CD14-positive monocyte (primary cell): ENCODE results near the gene TAF1B. TPM values are rescaled to one million over a fixed set of nuclear protein-coding genes. Genes with fewer than 3 reads are reported as not detected.

ENCODE experiments used
- DNase-seq, 3 donors: peaks; one replicate each; pipeline ENCODE4 v3.0.0-alpha.2; 2011 to 2022
- H2AFZ ChIP-seq: 2 replicates; pipeline ENCODE4 v1.6.0; 2012; ENCODE audit warnings: mild to moderate bottlenecking, low read depth, low read length, inconsistent platforms; ENCODE audit not compliant: insufficient read depth, poor library complexity, severe bottlenecking
- H3K27ac ChIP-seq, 2 donors: 1 replicate in 1 of 2; 2 replicates in 1 of 2; pipeline ENCODE4 v1.5.1; 2012 to 2013; ENCODE audit warnings: low read length in 2 of 2, control low read depth in 1 of 2, inconsistent platforms in 1 of 2, low read depth in 1 of 2, mild to moderate bottlenecking in 1 of 2
- H3K27me3 ChIP-seq, 2 donors: one replicate each; pipeline versions ENCODE4 v1.6.0 to v1.6.1; 2011 to 2013; ENCODE audit warnings: low read length in 2 of 2; ENCODE audit not compliant: control insufficient read depth in 2 of 2, insufficient read depth in 2 of 2
- H3K36me3 ChIP-seq, 2 donors: replicated peaks in 1 of 2; 1 replicate in 1 of 2; 2 replicates in 1 of 2; pipeline versions ENCODE4 v1.5.1 to v1.6.1; 2012 to 2013; ENCODE audit warnings: low read length in 2 of 2, control low read depth in 1 of 2, inconsistent platforms in 1 of 2, mild to moderate bottlenecking in 1 of 2; ENCODE audit not compliant: insufficient read depth in 2 of 2, control insufficient read depth in 1 of 2
- H3K4me1 ChIP-seq, 2 donors: 1 replicate in 1 of 2; 2 replicates in 1 of 2; pipeline versions ENCODE4 v1.5.1 to v1.6.1; 2012 to 2013; ENCODE audit warnings: low read length in 2 of 2, control low read depth in 1 of 2, inconsistent platforms in 1 of 2, mild to moderate bottlenecking in 1 of 2, moderate library complexity in 1 of 2; ENCODE audit not compliant: insufficient read depth in 2 of 2, control insufficient read depth in 1 of 2
- H3K4me2 ChIP-seq: replicated peaks from 2 replicates; pipeline ENCODE3; 2012; ENCODE audit warnings: low read length, moderate library complexity, mild to moderate bottlenecking; ENCODE audit not compliant: poor library complexity, severe bottlenecking; ENCODE audit errors: extremely low read depth
- H3K4me3 ChIP-seq, 3 experiments: fragments of 200-600 bp in 1 of 3; sonication (generic) in 1 of 3; replicated peaks in 1 of 3; 1 replicate in 2 of 3; 2 replicates in 1 of 3; pipeline ENCODE4 v1.5.1; 2011 to 2013; ENCODE audit warnings: low read length in 3 of 3, mild to moderate bottlenecking in 3 of 3, control low read depth in 2 of 3, low read depth in 2 of 3, inconsistent platforms in 1 of 3, moderate library complexity in 1 of 3
- H3K79me2 ChIP-seq: 2 replicates; pipeline ENCODE4 v1.6.0; 2012; ENCODE audit warnings: mild to moderate bottlenecking, control low read depth, inconsistent platforms, low read length, moderate library complexity; ENCODE audit not compliant: insufficient read depth
- H3K9ac ChIP-seq: 2 replicates; pipeline ENCODE4 v1.6.0; 2017; ENCODE audit warnings: low read length, mild to moderate bottlenecking; ENCODE audit not compliant: insufficient read depth, poor library complexity, severe bottlenecking
- H3K9me3 ChIP-seq, 2 donors: replicated peaks in 1 of 2; 1 replicate in 1 of 2; 2 replicates in 1 of 2; pipeline versions ENCODE4 v1.5.1 to v1.6.1; 2012 to 2013; ENCODE audit warnings: low read length in 2 of 2, control low read depth in 1 of 2; ENCODE audit not compliant: control insufficient read depth in 1 of 2, insufficient read depth in 1 of 2
- H4K20me1 ChIP-seq: 2 replicates; pipeline ENCODE4 v1.6.0; 2012; ENCODE audit warnings: mild to moderate bottlenecking, low read length, control low read depth, moderate library complexity; ENCODE audit not compliant: insufficient read depth
- H3K27ac Mint-ChIP-seq, 7 donors: one replicate each; pipeline ENCODE4 v1.8.0; 2020; ENCODE audit warnings: mild to moderate bottlenecking in 7 of 7, mixed read lengths in 7 of 7, moderate library complexity in 6 of 7, inconsistent platforms in 2 of 7
- H3K27me3 Mint-ChIP-seq, 3 donors: one replicate each; pipeline ENCODE4 v1.8.0; 2021 to 2022; ENCODE audit warnings: low read depth in 3 of 3, mild to moderate bottlenecking in 3 of 3, mixed read lengths in 3 of 3, moderate library complexity in 3 of 3, inconsistent platforms in 1 of 3
- H3K36me3 Mint-ChIP-seq, 2 donors: one replicate each; pipeline ENCODE4 v1.8.0; 2020; ENCODE audit warnings: mixed read lengths in 2 of 2, inconsistent platforms in 1 of 2, mild to moderate bottlenecking in 1 of 2
- H3K4me1 Mint-ChIP-seq: one replicate; pipeline ENCODE4 v1.8.0; 2020; ENCODE audit warnings: mild to moderate bottlenecking, mixed read lengths
- H3K4me3 Mint-ChIP-seq, 2 donors: one replicate each; pipeline ENCODE4 v1.8.0; 2020; ENCODE audit warnings: mild to moderate bottlenecking in 2 of 2, mixed read lengths in 2 of 2, moderate library complexity in 1 of 2
- H3K9me3 Mint-ChIP-seq, 7 donors: one replicate each; pipeline ENCODE4 v1.8.0; 2020 to 2022; ENCODE audit warnings: mixed read lengths in 7 of 7, mild to moderate bottlenecking in 6 of 7, moderate library complexity in 6 of 7, inconsistent platforms in 2 of 7
- CTCF ChIP-seq: fragments of 200-600 bp; IDR thresholded peaks from one replicate; pipeline ENCODE4 v1.8.0; 2022; ENCODE audit warnings: antibody characterized with exemption, mild to moderate bottlenecking
- whole genome bisulfite sequencing: methylation state at CpG from one replicate; pipeline ENCODE4 v1.1.5; 2013; ENCODE audit warnings: missing lambda C conversion rate; ENCODE audit not compliant: insufficient coverage; 5-methylcytosine and 5-hydroxymethylcytosine counted together
- intact Hi-C, 2 donors: fragments of 100-400 bp; cut with micrococcal nuclease; formaldehyde crosslinking; loops; one replicate each; pipeline versions ENCODE4 v1.15.0 to v1.15.1; 2023
- polyA plus RNA-seq, 3 donors: library from polyadenylated mRNA; depleted of rRNA in 1 of 3; unstranded in 2 of 3; stranded (reverse) in 1 of 3; fragments of 300-500 nt in 2 of 3; fragments of >200 nt in 1 of 3; fragmentation: Illumina TruSeq in 2 of 3; gene quantifications; 1 replicate in 2 of 3; 2 replicates in 1 of 3; pipeline ENCODE4 v1.2.3, GENCODE V29; 2012 to 2021

TAF1B gene
- polyA plus RNA-seq, 3 donors = 6.0 to 8.4 (median 7.2) TPM

GRCh38 chr2:9800639-9800974 is 42.7 kb upstream of the TAF1B start:
- Mint-ChIP-seq H3K4me1 (peaks cover 61% of the 10 kb centered on the region), H3K4me3 (peak overlapping the region in 1 of 2 donors; percentile 48), H3K9me3 (peaks cover 0 to 5% (median 0%) of the 10 kb centered on the region in 7 donors), H3K27ac (peak overlapping the region; percentile 32 to 98 (median 95)), H3K36me3 (no peaks in the 10 kb centered on the region), H3K27me3 (peaks cover 2 to 3% (median 2%) of the 10 kb centered on the region in 3 donors)
- intact Hi-C loops = no loop called here
- TF ChIP-seq CTCF = no peak
- Histone ChIP-seq H3K27me3 (no peaks in the 10 kb centered on the region), H4K20me1 (no peaks in the 10 kb centered on the region), H3K4me3 (peak overlapping the region in 1 of 3 experiments; percentile 75), H3K4me2 (peak overlapping the region; percentile 88), H3K9me3 (no peaks in the 10 kb centered on the region), H3K27ac (peak overlapping the region; percentile 71 to 87), H3K36me3 (no peaks in the 10 kb centered on the region), H3K9ac (peak overlapping the region; percentile 55), H3K79me2 (no peaks in the 10 kb centered on the region), H3K4me1 (peaks cover 55 to 62% of the 10 kb centered on the region in 2 donors), H2AFZ (peak overlapping the region; percentile 66)
- WGBS = 100% methylated on average over 3 of the region's 5 CpGs
- no peak for DNase-seq

- no peak for TF ChIP-seq CTCF
- Mint-ChIP-seq H3K4me3 (peak overlapping the region; percentile 41 to 59), H3K4me1 (peaks cover 60% of the 10 kb centered on the region), H3K9me3 (peaks cover 0 to 5% (median 0%) of the 10 kb centered on the region in 7 donors), H3K27me3 (peaks cover 3 to 6% (median 4%) of the 10 kb centered on the region in 3 donors), H3K36me3 (no peaks in the 10 kb centered on the region), H3K27ac (peak overlapping the region; percentile 54 to 98 (median 95))
- no peaks in the 10 kb centered on the region for H3K9me3 ChIP-seq
- peak overlapping the region; percentile 24 for H3K4me2 ChIP-seq
- H3K27ac ChIP-seq = peak overlapping the region; percentile 71 to 87
- DNase-seq = peak; percentile 70 to 84 (median 75)
- H4K20me1 ChIP-seq = no peaks in the 10 kb centered on the region
- WGBS = 57% methylated on average over 20 of the region's 25 CpGs
- no peaks in the 10 kb centered on the region for H3K79me2 ChIP-seq
- intact Hi-C loops = no loop called here
- H3K27me3 ChIP-seq = no peaks in the 10 kb centered on the region
- H2AFZ ChIP-seq = peak overlapping the region; percentile 66
- H3K4me3 ChIP-seq = peak overlapping the region in 1 of 3 experiments; percentile 18
- H3K36me3 ChIP-seq = no peaks in the 10 kb centered on the region
- peak overlapping the region; percentile 55 for H3K9ac ChIP-seq
- H3K4me1 ChIP-seq = peaks cover 55 to 58% of the 10 kb centered on the region in 2 donors
Measured at GRCh38 chr2:9800975-9801726, 42.1 kb upstream of the TAF1B start.
